CD4-positive, alpha-beta T cell treated with Interleukin-21 for 1 hour (primary cell): ENCODE results near the gene PTHLH.

ENCODE experiments used
- DNase-seq: peaks from one replicate; pipeline ENCODE4 v3.0.0-alpha.2; 2020

Gene PTHLH

GRCh38 chr12:27973487-27973890 lies 956 bp upstream of the PTHLH start:
- DNase-seq: no peak

- no peak for DNase-seq
Measured at GRCh38 chr12:27971606-27972005, 927 bp downstream of the PTHLH start.

- no peak for DNase-seq
Measured at GRCh38 chr12:27971121-27971489, 1.4 kb downstream of the PTHLH start.

- DNase-seq: no peak
Measured at GRCh38 chr12:27970401-27971120, 2.0 kb downstream of the PTHLH start.

GRCh38 chr12:27969624-27970400 lies 2.7 kb downstream of the PTHLH start:
- DNase-seq: peak; percentile 21

- DNase-seq: peak; percentile 3
Measured at GRCh38 chr12:27968972-27969623, 3.4 kb downstream of the PTHLH start.

- DNase-seq: no peak
Measured at GRCh38 chr12:27967551-27968054, 4.9 kb downstream of the PTHLH start.

GRCh38 chr12:27966870-27967269 lies 5.7 kb downstream of the PTHLH start:
- no peak for DNase-seq

GRCh38 chr12:27965966-27966365 lies 6.6 kb downstream of the PTHLH start:
- no peak for DNase-seq

GRCh38 chr12:27965411-27965810 lies 7.1 kb downstream of the PTHLH start:
- DNase-seq: no peak

- no peak for DNase-seq
Measured at GRCh38 chr12:27964123-27964522, 8.4 kb downstream of the PTHLH start.

- DNase-seq: no peak
Measured at GRCh38 chr12:27960821-27961220, 11.7 kb downstream of the PTHLH start.

GRCh38 chr12:27958675-27959074 lies 13.9 kb downstream of the PTHLH start:
- DNase-seq: no peak

- DNase-seq: no peak
Measured at GRCh38 chr12:27957366-27957765, 15.2 kb downstream of the PTHLH start.

- DNase-seq: no peak
Measured at GRCh38 chr12:27953817-27954216, 18.7 kb downstream of the PTHLH start.

GRCh38 chr12:27953348-27953747 lies 19.2 kb downstream of the PTHLH start:
- DNase-seq: no peak

- no peak for DNase-seq
Measured at GRCh38 chr12:27952510-27952909, 20.0 kb downstream of the PTHLH start.

GRCh38 chr12:27951898-27952297 lies 20.6 kb downstream of the PTHLH start:
- DNase-seq: no peak

GRCh38 chr12:27946421-27946820 lies 26.1 kb downstream of the PTHLH start:
- no peak for DNase-seq

GRCh38 chr12:27940756-27941402 lies 31.7 kb downstream of the PTHLH start:
- peak; percentile 63 for DNase-seq

- no peak for DNase-seq
Measured at GRCh38 chr12:27940245-27940644, 32.3 kb downstream of the PTHLH start.

GRCh38 chr12:27937768-27938167 lies 34.8 kb downstream of the PTHLH start:
- DNase-seq: no peak

- no peak for DNase-seq
Measured at GRCh38 chr12:27936196-27936595, 36.3 kb downstream of the PTHLH start.
